ENCODE measurements around the gene ODAD3.
"Not testable (repeated sequence)": the region's sequence is repeated elsewhere in the genome, so short reads cannot be mapped to it uniquely, and the experiment has no call there.

ODAD3 gene

GRCh38 chr19:11461453-11461852, 26.5 kb upstream of the ODAD3 start:
- no peak overlapping the region for H3K4me3 ChIP-seq (ENCODE audit: low read depth, low read length)

- H3K4me3 ChIP-seq (ENCODE audit: low read depth, low read length) = no peak overlapping the region
Observed at GRCh38 chr19:11460207-11460606, 25.3 kb upstream of the ODAD3 start.

GRCh38 chr19:11458912-11459311, 24.0 kb upstream of the ODAD3 start:
- H3K4me3 ChIP-seq (ENCODE audit: low read depth, low read length) = not testable (repeated sequence)

GRCh38 chr19:11458236-11458900, 23.4 kb upstream of the ODAD3 start:
- no peak overlapping the region for H3K4me3 ChIP-seq (ENCODE audit: low read depth, low read length)

DNA sequence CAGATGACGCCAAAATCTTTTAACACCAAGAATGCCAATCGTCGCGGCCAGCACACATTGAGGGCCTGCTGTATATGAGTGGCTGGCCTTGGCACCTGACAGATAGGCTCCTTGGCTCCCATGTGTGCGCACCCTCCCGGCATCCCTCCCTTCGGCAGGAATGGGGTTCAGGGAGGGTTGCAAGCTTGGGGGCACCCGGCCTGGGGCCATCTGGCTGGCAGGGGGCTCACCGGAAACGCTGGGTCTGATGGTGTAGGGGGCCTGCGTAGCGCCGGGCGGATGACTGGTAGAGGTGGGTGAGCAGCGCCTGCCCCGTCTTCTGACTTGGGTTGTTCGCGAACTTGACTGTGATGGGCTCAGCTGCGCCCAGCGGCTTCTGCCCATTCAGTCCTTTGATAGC, 22.9 kb upstream of the ODAD3 start:
- H3K4me3 ChIP-seq (ENCODE audit: low read depth, low read length) = no peak overlapping the region

DNA sequence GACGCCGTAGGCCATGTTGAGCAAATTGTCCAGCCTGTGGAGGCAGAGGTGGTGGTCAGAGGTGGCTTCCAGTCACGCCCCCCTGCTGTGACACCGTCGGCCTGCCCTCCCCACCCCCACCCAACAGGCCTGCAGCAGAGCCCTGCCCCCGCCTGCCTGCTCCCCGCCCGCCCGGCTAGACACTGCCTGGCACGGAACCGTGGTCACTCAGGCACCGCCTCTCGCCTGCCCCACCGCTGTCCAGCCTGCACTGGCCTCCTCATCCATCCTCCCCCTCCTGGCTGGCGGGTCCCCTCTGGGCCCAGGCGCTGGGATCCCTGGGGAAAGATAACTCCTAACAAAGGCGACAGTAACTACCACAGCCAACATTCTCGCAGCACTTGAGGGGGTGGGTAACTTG, 22.2 kb upstream of the ODAD3 start:
- H3K4me3 ChIP-seq (ENCODE audit: low read depth, low read length) = no peak overlapping the region

DNA sequence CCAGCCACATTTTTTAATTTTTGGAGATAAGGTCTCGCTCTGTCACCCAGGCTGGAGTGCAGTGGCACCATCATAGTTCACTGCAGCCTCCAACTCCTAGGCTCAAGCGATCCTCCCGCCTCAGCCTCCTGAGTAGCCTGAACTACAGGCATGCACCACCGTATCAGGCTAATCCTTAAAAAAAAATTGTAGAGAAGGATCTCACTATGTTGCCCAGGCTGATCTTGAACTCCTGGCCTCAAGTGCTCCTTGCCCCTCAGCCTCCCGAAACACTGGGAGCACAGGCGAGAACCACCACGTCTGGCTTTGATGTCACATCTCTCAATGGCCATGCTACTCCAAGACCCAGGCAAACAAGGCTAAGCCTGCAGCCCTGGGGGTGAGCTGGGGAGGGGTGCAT, 21.7 kb upstream of the ODAD3 start:
- H3K4me3 ChIP-seq (ENCODE audit: low read depth, low read length) = no peak overlapping the region

- not testable (repeated sequence) for H3K4me3 ChIP-seq (ENCODE audit: low read depth, low read length)
Observed at GRCh38 chr19:11455233-11455554, 20.3 kb upstream of the ODAD3 start.

- H3K4me3 ChIP-seq (ENCODE audit: low read depth, low read length) = no peak overlapping the region
Observed at GRCh38 chr19:11453468-11454341, 18.8 kb upstream of the ODAD3 start.

GRCh38 chr19:11452620-11453310, 17.8 kb upstream of the ODAD3 start:
- H3K4me3 ChIP-seq (ENCODE audit: low read depth, low read length) = no peak overlapping the region

DNA sequence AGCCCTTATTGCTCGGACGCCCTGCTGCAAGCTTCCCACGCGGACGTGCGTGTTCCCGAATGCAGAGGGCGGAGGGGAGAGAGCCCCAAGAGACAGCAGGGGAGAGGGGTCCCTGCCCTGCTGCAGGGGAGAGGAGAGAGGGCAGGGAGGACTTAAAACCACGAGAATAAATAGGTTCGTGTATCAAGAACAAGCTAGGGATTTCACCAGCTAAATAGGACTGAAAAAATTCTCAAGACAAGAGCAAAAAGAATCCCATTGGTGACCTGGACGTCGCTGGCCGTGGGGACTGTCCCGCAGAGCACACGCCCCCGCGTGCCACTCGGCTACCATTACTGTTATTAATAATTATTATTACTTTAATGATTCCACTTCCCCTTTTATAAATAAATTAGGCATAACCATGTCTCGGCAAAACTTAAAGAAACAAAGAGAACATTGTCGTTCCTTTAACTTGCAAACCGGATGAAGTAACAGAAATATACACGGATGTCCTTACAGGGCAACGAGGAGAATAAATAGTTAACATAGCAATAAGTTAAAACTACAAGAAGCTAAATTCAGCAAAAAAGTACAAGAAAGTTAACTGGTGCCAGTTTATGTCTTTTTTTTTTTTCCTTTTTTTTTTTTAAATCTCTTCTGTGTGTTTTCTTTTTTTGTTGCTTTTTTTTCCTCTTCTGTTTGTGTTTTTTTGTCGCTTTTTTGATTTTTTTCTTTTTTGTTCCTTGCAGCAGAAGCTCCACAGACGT, 17.1 kb upstream of the ODAD3 start:
- no peak overlapping the region for H3K4me3 ChIP-seq (ENCODE audit: low read depth, low read length)

DNA sequence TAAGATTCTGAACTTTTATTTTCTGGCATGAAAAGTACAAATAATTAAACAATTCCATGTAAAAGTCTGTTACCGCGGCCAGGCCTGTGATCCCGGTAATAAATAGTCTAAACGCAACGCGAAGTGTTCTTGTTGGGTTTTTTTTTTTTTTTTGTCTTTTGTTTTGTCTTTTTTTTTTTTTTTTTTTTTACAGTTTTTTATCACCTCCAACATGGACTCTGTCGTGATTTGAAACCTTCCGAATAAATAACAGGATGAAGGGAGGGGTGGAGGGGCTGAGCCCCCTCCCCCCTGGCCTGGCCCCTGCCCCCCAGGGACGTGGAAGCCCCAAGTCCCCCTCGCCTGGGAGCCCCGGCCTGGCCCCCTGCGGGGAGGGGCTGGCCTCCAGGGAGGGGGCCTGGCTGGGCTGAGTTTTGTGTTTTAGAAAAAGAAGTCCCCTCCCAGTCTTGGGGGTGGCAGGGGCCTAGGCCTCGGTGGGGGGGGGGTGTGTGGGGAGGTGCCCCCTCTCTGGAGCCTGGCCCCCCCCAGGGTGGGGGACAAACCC, 16.5 kb upstream of the ODAD3 start:
- no peak overlapping the region for H3K4me3 ChIP-seq (ENCODE audit: low read depth, low read length)

- H3K4me3 ChIP-seq (ENCODE audit: low read depth, low read length) = no peak overlapping the region
Observed at GRCh38 chr19:11450570-11451326, 15.8 kb upstream of the ODAD3 start.

GRCh38 chr19:11448923-11449554, 14.1 kb upstream of the ODAD3 start:
- H3K4me3 ChIP-seq (ENCODE audit: low read depth, low read length) = no peak overlapping the region

GRCh38 chr19:11448410-11448809, 13.5 kb upstream of the ODAD3 start:
- no peak overlapping the region for H3K4me3 ChIP-seq (ENCODE audit: low read depth, low read length)

- no peak overlapping the region for H3K4me3 ChIP-seq (ENCODE audit: low read depth, low read length)
Observed at GRCh38 chr19:11447347-11448262, 12.7 kb upstream of the ODAD3 start.

GRCh38 chr19:11446652-11447301, 11.9 kb upstream of the ODAD3 start:
- no peak overlapping the region for H3K4me3 ChIP-seq (ENCODE audit: low read depth, low read length)

GRCh38 chr19:11446271-11446651, 11.3 kb upstream of the ODAD3 start:
- no peak overlapping the region for H3K4me3 ChIP-seq (ENCODE audit: low read depth, low read length)

All from iPS-11a (cell line).